ENCODE results near the gene CPNE8.

Gene CPNE8

DNA sequence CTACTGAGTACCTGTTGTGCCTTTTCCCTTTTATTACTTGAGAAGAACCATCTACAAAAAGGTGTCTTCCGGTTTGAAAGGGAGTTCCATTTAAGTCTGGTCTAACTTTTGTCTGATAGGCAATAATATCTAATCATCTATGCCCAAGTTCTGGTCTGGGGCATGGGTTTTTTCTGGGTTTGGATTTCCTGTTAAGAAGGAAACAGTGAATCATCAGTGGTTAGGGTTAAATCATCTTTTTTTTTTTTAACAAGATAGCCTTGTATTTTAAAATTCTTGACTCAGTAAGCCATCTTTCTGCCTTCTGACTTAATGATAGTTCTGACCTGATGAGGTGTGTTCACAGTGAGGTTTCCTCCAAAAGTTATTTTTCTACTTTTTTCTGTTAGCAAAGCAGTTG is 29.3 kb upstream of the CPNE8 start:
- no peak overlapping the region for H3K4me3 ChIP-seq (ENCODE audit: low read length, poor library complexity, severe bottlenecking)
- H3K27me3 ChIP-seq (ENCODE audit: insufficient read depth, low read length, poor library complexity, severe bottlenecking), result no peaks in the 10 kb centered on the region
- H3K9me2 ChIP-seq (replicated peaks; ENCODE audit: low read depth, low read length), result no peaks in the 10 kb centered on the region
- H3K4me1 ChIP-seq (ENCODE audit: insufficient read depth, low read length, poor library complexity, severe bottlenecking), result no peaks in the 10 kb centered on the region
- no peak overlapping the region for H3K4me2 ChIP-seq (ENCODE audit: low read depth, low read length, poor library complexity, severe bottlenecking)
- TF ChIP-seq, protein P1, sequence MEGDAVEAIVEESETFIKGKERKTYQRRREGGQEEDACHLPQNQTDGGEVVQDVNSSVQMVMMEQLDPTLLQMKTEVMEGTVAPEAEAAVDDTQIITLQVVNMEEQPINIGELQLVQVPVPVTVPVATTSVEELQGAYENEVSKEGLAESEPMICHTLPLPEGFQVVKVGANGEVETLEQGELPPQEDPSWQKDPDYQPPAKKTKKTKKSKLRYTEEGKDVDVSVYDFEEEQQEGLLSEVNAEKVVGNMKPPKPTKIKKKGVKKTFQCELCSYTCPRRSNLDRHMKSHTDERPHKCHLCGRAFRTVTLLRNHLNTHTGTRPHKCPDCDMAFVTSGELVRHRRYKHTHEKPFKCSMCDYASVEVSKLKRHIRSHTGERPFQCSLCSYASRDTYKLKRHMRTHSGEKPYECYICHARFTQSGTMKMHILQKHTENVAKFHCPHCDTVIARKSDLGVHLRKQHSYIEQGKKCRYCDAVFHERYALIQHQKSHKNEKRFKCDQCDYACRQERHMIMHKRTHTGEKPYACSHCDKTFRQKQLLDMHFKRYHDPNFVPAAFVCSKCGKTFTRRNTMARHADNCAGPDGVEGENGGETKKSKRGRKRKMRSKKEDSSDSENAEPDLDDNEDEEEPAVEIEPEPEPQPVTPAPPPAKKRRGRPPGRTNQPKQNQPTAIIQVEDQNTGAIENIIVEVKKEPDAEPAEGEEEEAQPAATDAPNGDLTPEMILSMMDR (conservative IDR thresholded peaks at IDR 0.05; ENCODE audit: low read length), result no peak
- no peaks in the 10 kb centered on the region for H4K20me1 ChIP-seq (ENCODE audit: insufficient read depth, low read length, poor library complexity, severe bottlenecking)
- H3F3A ChIP-seq (ENCODE audit: low read depth), result no peaks in the 10 kb centered on the region
- H3K9ac ChIP-seq (ENCODE audit: low read depth, low read length, poor library complexity, severe bottlenecking), result no peak overlapping the region
- H3K9me3 ChIP-seq (ENCODE audit: insufficient read depth, low read depth, low read length), result no peaks in the 10 kb centered on the region
- no peak overlapping the region for H2AFZ ChIP-seq (ENCODE audit: low read length)
- H3K79me2 ChIP-seq (ENCODE audit: insufficient read depth, low read length), result no peaks in the 10 kb centered on the region
- no peaks in the 10 kb centered on the region for H3K36me3 ChIP-seq (ENCODE audit: insufficient read depth, low read length)

DNA sequence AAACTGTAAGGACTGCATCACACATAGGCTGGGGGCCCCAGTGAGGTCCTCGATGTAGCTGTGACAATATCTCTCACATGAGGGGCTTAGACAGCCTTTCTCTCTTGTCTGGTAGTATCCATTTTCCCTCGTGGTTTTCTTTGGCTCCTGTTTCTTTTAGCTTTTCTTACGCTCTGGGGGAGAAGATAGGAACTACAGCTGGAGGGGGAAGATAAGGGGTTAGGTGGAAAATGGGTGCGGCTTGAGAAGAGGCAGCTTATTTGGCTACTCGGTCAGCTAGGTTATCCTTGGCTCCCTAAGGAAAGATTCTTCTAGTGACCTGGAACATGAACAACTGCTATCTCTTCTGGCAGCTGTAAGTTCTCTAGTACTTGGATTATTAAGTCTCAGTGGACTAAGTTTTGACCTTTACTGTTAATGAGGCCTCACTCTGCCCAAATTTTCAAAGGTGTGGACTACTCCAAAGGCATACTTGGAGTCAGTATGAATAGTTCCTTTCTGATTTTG is 28.7 kb upstream of the CPNE8 start:
- Histone ChIP-seq H3K9me3 (ENCODE audit: insufficient read depth, low read depth, low read length) (no peaks in the 10 kb centered on the region), H3K4me2 (ENCODE audit: low read depth, low read length, poor library complexity, severe bottlenecking) (no peak overlapping the region), H3K36me3 (ENCODE audit: insufficient read depth, low read length) (no peaks in the 10 kb centered on the region), H4K20me1 (ENCODE audit: insufficient read depth, low read length, poor library complexity, severe bottlenecking) (no peaks in the 10 kb centered on the region), H3K9ac (ENCODE audit: low read depth, low read length, poor library complexity, severe bottlenecking) (no peak overlapping the region), H3K4me3 (ENCODE audit: low read length, poor library complexity, severe bottlenecking) (no peak overlapping the region), H2AFZ (ENCODE audit: low read length) (no peak overlapping the region), H3K9me2 (replicated peaks; ENCODE audit: low read depth, low read length) (no peaks in the 10 kb centered on the region), H3F3A (ENCODE audit: low read depth) (no peaks in the 10 kb centered on the region), H3K4me1 (ENCODE audit: insufficient read depth, low read length, poor library complexity, severe bottlenecking) (no peaks in the 10 kb centered on the region), H3K27me3 (ENCODE audit: insufficient read depth, low read length, poor library complexity, severe bottlenecking) (no peaks in the 10 kb centered on the region), H3K79me2 (ENCODE audit: insufficient read depth, low read length) (no peaks in the 10 kb centered on the region)
- no peak for TF ChIP-seq EZH2phosphoT487 (IDR thresholded peaks at IDR 0.05; ENCODE audit: borderline replicate concordance)
- TF ChIP-seq, protein P1 (conservative IDR thresholded peaks at IDR 0.05; ENCODE audit: low read length), result no peak

DNA sequence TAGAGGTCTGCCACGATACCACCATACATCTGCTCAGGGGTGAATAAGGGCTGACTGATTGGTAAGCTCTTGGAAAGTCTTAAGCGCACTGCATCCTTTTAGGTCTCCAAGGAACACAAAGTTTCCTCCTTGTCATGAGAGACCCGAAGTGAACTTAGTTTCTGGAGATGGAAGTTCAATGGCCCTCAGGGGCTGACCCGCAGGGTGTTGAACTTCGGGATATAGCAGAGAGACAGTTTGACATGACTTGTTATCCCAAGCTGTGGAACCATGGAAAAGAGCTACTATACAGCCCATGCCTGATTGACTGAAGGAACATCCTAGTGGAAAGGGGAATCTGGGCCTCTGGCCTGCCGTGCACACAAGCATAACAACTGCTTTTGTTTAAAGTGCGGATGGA is 26.9 kb upstream of the CPNE8 start:
- Histone ChIP-seq H3K79me2 (ENCODE audit: insufficient read depth, low read length) (no peaks in the 10 kb centered on the region), H3K36me3 (ENCODE audit: insufficient read depth, low read length) (no peaks in the 10 kb centered on the region), H4K20me1 (ENCODE audit: insufficient read depth, low read length, poor library complexity, severe bottlenecking) (no peaks in the 10 kb centered on the region), H3K4me2 (ENCODE audit: low read depth, low read length, poor library complexity, severe bottlenecking) (no peak overlapping the region), H3K4me1 (ENCODE audit: insufficient read depth, low read length, poor library complexity, severe bottlenecking) (no peaks in the 10 kb centered on the region), H3K9me3 (ENCODE audit: insufficient read depth, low read depth, low read length) (no peaks in the 10 kb centered on the region), H3K4me3 (ENCODE audit: low read length, poor library complexity, severe bottlenecking) (no peak overlapping the region), H3K9ac (ENCODE audit: low read depth, low read length, poor library complexity, severe bottlenecking) (no peak overlapping the region), H3K9me2 (replicated peaks; ENCODE audit: low read depth, low read length) (no peaks in the 10 kb centered on the region), H2AFZ (ENCODE audit: low read length) (no peak overlapping the region), H3K27me3 (ENCODE audit: insufficient read depth, low read length, poor library complexity, severe bottlenecking) (no peaks in the 10 kb centered on the region), H3F3A (ENCODE audit: low read depth) (no peaks in the 10 kb centered on the region)
- TF ChIP-seq, protein P1 (conservative IDR thresholded peaks at IDR 0.05; ENCODE audit: low read length), result no peak

All from Loucy (cell line).